Measurements from ENCODE around the gene INPP5D.
"Not testable (repeated sequence)": the region's sequence is repeated elsewhere in the genome, so short reads cannot be mapped to it uniquely, and the experiment has no call there.

Gene INPP5D

GRCh38 chr2:233032551-233033320, 27.4 kb upstream of the INPP5D start, which contains the start of gene NEU2:
TSS of gene NEU2 (plus strand) at chr2:233032672. CDS start at chr2:233032672, 0 bp downstream.
- DNase-seq, result no peak

GRCh38 chr2:233033672-233034071, 26.5 kb upstream of the INPP5D start:
- no peak for DNase-seq

GRCh38 chr2:233034091-233034882, 25.9 kb upstream of the INPP5D start:
- DNase-seq, result no peak

- DNase-seq, result no peak
These were observed 24.5 kb upstream of the INPP5D start for GRCh38 chr2:233035426-233036161.

GRCh38 chr2:233036162-233036838, 23.8 kb upstream of the INPP5D start:
- no peak for DNase-seq

GRCh38 chr2:233037078-233037477, 23.1 kb upstream of the INPP5D start:
- no peak for DNase-seq

- DNase-seq, result no peak
These were observed 20.8 kb upstream of the INPP5D start for GRCh38 chr2:233039212-233039845.

- DNase-seq, result no peak
These were observed 20.2 kb upstream of the INPP5D start for GRCh38 chr2:233039846-233040530.

- DNase-seq, result no peak
These were observed 19.6 kb upstream of the INPP5D start for GRCh38 chr2:233040571-233040970.

- no peak for DNase-seq
These were observed 18.3 kb upstream of the INPP5D start for GRCh38 chr2:233041722-233042323.

- DNase-seq, result no peak
These were observed 17.6 kb upstream of the INPP5D start for GRCh38 chr2:233042549-233042948.

- no peak for DNase-seq
These were observed 15.1 kb upstream of the INPP5D start for GRCh38 chr2:233044974-233045605.

GRCh38 chr2:233047206-233047605, 12.9 kb upstream of the INPP5D start:
- DNase-seq, result no peak

GRCh38 chr2:233047667-233048066, 12.5 kb upstream of the INPP5D start:
- no peak for DNase-seq

GRCh38 chr2:233048569-233049193, 11.5 kb upstream of the INPP5D start:
- DNase-seq, result no peak

- no peak for DNase-seq
These were observed 10.9 kb upstream of the INPP5D start for GRCh38 chr2:233049194-233049761.

- no peak for DNase-seq
These were observed 8.6 kb upstream of the INPP5D start for GRCh38 chr2:233051241-233052149.

GRCh38 chr2:233052517-233052916, 7.6 kb upstream of the INPP5D start:
- DNase-seq, result not testable (repeated sequence)
